NCI-H2196 (cell line): ENCODE measurements around the gene MAF.

Experiments used
- DNase-seq: peaks from one replicate; lab custom pipeline; 2025; ENCODE audit not compliant: unreplicated experiment; lab: John Stamatoyannopoulos, UW

MAF gene

DNA sequence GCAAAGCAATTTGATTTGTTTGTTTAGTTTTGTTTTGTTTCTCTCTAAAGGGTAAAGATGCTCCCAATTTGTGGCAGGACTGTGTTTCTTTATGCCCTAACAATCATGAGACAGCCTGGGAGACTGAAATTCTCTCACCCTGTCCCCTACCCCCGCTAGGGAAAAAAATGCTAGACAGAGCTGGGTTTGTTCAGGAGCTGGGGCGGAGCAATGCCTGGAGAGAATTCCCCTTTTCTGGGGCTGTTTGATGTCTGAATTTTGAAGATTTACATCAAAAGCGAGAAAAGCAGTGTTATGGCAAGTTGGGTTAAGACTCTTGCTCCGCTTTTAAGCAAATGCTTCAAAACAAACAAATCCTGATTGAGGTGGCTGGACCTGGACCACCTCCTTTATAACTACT is 8.4 kb downstream of the MAF start:
- DNase-seq = no peak

DNA sequence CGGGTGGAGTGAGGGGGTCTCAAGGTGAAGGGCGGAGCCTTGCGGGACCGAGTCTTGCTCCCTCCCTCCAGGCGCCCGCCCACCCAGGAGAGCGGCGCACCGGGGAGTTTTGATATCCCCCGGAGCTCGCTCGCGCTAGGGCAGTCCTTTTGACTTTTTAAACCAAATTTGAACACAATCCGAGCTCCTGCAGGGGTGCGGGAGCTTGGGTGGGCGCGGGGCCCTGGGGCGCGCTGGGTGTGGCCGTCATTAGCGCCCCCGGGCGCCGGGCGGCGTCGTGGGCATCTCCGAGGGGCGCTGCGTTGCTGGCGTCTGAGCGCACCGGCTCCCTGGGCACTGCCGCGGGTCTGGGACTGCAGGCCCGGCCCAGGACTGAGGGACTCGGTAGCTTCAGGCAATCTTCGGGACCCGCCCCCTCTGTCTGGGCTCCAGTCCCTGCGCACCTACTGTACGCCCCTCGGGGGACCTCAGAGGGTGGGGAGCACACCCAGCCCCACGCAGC is 10.9 kb downstream of the MAF start:
- DNase-seq = no peak

DNA sequence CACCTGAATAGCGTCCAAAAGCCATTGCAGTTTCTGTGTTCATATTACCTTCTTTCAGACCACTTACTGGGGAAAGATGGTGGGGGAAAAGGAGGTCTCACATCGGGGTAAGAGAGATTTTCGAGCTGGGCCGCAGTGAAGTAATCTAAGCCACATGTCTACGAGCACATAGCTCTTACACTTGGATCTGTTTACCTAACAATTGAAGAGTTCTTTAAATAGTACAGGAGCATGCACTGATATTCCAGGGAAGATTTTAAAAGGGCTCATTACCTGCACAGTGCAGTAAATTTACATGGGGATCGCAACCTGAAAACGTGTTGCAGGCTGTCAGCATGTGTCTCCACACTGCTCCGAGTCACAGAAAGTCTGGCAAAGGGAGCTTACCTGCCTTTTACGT is 12.6 kb downstream of the MAF start:
- no peak for DNase-seq

DNA sequence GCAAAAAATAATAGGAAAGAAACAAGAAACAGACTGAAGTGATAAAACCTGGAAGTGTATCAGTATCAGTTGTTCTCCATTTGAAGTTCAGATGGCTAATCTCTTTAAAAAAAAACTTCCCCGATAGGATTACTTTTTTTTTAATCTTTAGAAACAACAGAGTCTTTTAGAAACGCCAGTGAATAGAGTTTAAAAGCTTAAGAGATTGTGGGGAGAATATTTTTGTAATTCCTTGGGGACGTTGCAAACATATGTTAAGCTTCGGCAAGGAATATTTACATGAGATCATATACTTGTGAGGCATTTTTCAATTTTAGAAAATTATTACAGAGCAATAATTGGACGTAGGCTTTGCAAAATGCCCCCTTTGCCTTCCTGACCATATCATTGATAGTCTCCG is 13.2 kb downstream of the MAF start:
- DNase-seq = no peak

DNA sequence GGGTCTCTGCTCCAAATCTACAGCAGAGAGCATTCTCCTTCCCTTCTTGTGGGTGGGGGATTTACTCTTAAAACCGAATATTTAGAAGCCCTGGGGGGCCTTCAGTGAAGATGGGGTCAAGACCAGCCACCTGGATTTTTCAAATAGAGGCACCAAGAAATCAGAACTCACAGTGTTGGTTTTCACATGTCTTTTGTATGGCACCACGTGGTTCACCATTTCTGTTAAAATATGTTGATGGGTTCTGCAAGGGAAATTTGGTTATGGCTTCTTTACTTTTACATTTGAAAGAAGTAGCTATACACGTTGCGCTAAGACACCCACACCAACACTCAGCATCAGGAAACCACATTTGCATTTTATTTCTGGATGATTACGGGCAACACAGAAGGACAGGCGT is 17.7 kb downstream of the MAF start:
- no peak for DNase-seq

DNA sequence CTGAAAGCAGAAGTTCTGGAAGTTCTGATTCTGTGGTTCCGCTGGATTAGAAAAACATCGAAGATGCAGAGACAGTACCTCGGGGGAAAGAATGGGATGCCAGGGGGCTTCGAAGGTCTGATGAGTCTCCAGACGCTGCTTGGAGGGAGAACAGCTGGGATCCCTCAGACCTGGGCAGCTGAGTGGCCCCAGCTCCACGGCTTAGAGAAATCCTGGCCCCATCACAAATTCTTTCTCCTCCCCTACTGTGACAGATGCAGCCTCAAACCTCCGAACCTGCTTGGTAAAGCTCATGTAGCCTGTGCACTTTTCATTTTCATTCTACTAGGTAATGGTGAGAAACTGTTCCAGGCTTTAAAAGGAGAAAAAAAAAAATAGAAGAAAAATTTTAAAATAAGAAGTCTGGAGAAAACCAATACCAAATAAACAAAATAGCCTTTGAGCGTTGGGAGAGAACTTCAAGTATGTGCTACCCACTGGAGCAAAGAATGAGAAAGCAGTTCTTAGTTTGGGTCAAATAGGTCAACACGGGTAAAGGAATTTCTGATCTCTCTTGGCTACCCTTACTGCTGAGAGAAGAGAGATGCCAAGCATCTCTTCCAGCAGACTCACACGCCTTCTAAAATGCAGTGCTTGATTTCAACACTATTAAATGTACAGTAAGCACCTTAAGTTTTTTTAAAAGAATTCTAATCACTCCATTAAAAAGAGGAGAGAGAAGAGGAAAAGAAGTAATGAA is 19.9 kb downstream of the MAF start:
- no peak for DNase-seq

DNA sequence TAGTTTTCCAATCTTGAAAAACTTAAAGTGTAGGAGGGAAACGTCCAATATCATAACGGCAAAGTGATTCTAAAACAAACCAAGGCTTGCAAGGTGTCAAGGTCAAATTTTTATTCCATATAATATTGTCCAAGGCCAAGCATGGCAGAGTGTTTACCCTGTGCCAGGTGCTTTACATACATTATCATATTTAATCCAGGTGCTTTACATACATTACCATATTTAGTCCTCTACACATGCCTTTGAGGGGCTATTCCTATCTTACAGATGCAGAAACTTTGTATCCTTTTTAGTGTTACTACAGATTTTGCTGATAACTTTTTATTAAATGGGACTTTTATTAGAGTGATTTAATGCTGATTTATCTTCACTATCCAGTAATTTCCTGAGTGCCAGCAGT is 23.9 kb downstream of the MAF start:
- DNase-seq = no peak

DNA sequence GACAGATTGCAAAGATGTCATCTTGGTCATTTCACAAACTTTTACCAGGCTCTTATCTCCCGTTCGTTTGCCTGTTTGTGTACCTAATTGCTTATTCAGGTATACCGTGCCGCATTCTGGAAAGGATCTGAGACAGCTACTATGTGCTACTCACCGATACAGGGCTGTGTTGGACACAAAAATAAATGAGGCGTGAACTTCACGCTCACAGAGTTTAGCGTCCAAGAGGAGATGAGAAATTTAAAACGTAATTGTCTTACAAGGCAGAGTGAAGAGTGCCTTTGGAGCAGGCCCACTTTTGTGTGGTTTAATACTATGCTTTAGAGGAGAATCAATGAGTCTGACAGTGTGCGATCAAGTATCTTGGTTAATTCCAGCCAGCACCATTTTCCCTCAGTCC is 26.7 kb downstream of the MAF start:
- DNase-seq = no peak

DNA sequence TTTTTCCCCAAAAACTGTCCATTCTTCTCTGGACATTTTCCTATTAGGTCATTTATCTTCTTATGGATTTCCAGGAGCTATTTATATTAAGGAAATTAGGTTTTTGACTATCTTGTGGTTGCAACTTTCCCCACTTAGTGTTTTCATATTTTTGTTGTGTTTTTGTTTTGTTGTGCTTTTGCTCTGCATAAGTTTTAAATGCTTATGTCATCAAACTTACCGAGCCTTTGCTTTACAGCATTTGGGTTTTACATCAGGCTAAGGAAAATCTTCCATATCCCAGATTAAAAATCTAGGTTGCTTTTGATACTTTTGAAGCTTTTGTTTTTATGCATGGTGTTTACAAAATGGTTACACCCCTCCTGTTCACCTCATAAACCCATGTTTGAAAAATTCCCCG is 27.5 kb downstream of the MAF start:
- no peak for DNase-seq

DNA sequence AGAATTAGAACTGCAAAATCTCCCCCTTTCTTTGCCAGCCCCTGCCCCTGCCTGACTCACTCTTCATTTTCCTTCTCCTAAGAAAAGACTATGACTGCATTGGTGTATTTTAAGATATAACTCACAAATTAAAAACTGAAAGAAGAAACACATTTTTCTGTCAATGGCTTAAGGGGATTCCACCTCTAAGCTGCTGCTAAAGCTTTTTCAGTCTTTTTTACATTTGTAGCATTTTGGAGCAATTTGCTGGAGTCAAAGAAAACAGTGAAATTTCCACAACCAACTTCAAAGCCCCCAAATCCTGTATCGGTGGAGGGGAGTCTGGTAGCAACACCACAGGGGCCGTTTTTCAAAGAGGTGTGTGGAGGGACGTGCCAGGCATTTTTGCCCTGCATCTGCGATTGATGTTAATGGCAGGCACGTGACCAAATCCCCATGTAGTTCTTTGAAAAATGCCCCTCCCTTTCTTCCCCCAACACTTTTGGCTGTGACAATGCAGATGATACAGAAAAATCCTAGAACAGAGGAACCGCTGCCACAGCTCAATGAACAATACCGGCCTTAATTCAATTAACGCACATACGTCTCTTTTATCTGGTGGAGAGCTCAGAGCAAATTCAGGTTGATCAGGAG is 28.5 kb downstream of the MAF start:
- DNase-seq = no peak

DNA sequence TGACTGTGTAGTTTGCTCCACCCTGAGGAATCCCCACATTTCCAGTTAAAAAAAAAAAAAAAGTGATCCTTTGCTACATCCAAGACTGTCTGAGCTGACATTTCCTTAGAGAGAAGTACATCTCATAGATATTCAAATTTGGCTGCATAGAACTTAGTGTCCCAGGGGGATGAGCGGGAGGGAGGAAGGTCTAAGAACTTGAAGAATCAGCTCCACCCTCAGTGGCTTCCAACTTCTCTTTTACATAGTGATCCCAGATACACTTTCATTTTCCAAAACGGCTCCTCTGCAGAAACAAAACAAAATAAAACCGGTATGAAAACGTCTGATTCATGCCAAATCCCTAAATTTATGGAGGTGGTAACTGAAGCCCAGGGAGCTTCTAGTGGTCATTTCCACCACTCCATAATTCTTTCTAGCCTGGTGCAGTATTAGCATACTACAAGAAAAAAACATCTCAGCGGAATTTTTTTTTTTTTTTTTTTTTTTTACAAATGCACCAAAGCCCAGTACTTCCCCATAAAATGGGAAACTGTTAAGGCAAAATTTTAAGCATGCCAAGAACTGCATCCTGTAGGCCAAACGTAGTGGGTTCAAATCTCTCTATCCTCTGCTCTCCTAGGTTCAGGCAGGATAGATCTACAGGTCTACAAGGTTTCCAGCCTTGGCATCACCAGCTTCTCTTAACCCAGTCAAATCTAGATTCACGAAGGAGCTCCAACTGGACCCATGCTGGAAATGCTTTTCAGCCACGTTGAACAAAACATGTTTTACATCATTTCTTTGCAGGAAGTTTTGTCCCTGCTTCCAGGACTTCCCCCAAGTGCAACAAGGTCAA is 29.3 kb downstream of the MAF start:
- no peak for DNase-seq

DNA sequence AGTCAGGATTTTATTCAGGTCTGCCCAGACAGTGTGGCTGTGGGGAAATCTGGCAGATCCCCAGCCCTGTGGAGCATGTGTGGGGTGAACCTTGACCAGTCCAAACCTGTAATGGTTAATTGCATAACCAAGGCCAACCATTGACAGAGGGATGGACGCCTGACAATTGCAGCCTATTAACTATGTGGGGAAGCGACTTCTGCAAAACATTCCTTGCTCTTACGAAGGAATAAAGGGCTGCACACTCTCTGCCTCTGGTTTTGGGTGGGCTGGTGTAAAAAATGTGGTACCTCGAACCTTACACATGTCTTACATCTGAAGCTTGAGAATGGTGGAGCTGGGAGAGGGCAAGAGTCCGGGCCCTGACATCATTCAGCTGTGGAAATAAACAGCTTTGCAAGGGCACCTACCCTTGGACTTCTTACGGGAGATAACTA is 35.8 kb downstream of the MAF start:
- no peak for DNase-seq

DNA sequence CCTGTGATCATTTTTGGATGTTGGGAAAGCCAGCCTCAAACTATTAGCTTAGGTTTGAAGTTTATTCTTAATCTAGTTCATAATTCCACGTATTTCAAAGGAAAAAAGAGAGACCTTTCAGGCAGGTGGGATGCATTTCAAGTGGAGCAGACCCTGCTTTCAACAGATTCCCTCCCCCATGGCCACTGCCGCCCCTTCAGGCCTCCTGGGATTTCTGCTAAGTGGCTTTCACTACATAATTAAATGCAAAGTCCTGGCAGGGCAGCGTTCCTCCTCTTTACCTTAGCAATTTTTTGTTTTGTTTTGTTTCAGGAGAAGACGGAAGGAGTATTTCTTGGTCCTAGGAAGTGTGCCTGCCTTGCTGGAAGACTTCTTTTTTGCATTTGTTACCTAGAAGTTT is 36.6 kb downstream of the MAF start:
- DNase-seq = no peak

DNA sequence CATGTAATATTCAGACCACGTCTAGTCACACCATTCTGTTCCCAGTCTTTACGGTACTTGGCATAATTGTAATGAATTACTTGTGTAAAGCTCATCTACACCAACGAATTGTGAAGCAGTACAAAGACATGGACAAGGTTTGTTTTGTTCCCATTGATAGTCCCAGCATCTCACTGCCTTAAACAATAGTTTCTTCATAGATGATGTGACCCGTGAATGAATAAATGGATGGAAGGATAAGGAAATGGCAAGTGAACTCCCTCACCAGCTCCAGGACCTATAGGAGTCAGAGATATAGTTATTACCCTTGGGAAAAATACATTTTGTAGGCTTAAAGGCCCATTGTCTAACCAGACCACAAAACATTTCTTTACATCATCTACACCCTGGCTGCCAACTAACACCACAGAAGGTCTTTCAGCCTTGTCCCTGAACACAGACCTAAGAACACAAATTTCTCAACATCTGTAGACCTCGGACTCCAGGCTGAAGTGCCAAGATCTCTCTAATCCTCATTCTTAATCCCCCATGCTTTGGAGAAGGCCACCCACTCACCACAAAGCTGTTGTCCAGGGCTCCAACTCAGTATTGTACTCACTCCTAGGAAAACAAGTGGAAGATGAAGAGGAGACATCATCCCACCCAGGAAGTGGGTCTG is 38.2 kb downstream of the MAF start:
- no peak for DNase-seq

DNA sequence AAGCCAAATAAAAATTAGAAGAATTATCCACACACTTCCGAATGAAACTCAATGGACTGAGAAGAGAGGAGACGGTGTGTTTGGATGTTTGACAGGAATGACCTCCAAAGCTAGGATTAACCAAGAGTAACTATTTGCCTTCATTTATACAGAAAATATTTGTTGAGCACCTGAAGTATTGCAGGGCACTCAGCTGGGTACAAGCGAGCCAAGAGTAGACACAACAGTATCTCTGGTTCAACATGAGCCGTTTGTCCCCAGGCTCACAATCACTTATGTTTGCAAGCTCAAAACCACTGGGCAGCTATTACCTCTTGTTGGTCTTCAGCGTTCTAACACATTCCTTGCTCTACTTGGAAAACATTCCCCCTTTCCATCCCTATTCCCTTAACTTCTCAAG is 38.8 kb downstream of the MAF start:
- DNase-seq = no peak

DNA sequence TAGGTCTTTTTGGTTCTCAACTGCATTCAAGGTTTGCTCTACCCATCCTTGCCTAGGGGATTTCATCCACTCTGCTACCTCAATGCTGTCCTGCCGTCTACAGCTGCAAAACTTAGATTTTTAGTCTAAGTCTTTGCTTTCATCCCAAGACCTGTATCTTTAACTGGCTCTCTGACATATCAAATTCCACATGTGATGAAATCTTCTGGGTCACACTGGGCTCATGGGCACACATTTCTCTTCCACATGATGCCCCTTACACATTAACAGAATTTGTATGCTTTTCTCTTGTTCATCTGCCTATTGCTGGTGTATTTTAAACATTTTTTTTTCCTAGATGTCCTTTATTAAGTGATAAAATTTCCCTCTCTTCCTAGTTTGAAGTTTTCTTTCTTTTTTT is 39.6 kb downstream of the MAF start:
- DNase-seq = no peak

DNA sequence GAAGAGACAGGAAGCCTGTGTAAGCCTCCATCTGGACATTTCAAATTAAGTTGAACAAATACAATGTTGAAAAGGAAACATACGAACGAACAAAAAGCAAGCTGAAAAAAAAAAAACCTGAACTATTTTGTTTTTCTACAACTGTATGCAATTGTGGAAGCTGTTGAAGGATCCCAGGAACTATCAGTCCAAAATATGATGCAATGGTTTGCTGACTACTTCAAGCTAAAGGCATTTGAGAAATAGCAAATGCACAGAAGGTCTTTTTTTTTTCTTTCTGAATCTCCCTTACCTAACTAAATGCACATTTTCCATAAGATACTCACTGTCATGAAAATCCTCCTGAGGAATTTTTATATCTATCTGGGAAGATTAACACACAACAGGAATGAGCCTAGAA is 40.2 kb downstream of the MAF start:
- no peak for DNase-seq

DNA sequence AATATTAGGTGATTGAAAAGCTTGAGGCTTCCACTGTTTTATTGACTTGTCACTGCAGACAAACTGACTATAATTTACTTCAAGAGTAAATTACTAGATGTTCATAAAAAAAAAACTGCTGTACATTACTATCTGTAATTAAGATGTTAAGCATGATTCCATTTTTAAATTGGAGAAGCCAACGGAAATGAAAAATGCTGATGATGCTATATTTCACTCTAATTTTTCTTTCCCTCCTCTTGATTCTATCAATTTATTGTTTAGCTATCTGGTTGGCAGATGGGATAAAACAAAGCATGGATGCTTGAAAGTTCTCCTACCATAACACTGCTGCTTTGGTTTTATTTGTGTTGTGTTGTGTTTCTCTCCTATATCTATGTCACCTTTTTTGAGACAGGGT is 41.0 kb downstream of the MAF start:
- no peak for DNase-seq

DNA sequence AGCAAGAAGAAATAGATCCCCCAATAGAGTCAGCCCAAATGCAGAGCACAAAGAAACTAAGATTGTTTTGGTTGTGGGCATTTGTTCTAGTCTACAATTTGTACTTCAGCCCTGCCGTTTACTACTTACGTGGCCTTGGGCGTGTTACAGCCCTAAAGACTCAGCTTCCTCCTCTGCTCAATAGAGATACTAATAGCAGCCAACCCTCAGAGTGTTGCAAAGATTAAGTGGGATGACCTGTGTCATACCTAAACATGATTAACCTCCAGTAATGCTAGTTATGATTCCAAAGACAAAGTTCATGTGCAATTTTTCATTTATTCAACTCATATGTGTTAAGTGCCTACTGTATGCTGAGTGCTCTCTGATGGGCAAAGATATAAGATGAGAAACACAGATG is 43.1 kb downstream of the MAF start:
- DNase-seq = no peak

DNA sequence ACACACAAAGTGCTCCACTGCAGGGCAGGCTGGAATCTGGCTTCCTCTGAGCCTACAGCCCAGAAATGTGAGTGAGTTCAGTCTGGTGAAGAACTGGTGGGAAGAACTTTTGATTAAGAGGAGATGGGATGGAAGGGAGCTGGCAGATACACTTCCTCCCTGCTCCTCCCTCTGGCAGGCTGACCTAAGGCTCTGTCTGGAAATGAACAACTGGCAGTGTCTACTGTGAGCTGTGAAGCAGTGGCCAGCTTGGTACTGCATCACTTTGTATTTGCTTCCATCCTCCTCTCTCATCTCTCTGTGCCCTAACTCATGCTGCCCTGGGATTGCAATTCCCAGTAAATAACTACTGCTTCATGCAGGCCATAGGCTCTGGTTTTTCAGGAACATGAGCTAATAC is 45.6 kb downstream of the MAF start:
- no peak for DNase-seq

DNA sequence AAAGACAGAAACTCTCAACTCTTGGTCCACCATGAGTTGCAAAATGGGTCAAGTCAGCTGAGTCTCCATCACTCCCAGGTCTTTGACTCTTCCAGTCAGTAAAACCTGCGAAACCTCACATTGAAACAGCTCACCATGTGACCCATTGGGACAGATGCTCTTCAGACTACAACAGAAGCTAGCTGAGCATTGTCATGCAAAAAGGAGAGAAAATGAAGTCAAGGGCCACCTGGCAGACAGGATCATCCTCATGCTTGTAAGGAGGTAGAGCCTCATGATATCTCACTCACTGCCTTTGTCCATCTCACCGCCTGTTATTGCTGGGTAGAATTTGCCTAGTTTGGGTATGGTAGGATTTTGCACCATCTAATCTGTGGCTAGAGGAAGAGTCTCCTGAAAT is 50.2 kb downstream of the MAF start:
- no peak for DNase-seq
